ENCODE results near the gene SLC35G3.
"Not testable (repeated sequence)": the region's sequence is repeated elsewhere in the genome, so short reads cannot be mapped to it uniquely, and the experiment has no call there.

The SLC35G3 gene

GRCh38 chr17:35224436-35224835 lies 30.2 kb upstream of the SLC35G3 start:
- TF ChIP-seq POLR2A (IDR thresholded peaks at IDR 0.05; ENCODE audit: low read length) (no peak), GATA1 (IDR thresholded peaks at IDR 0.05; ENCODE audit: low read depth, low read length) (no peak)
- no peak for DNase-seq

- no peak for DNase-seq
- TF ChIP-seq GATA1 (IDR thresholded peaks at IDR 0.05; ENCODE audit: low read depth, low read length), result no peak
- no peak for TF ChIP-seq POLR2A (IDR thresholded peaks at IDR 0.05; ENCODE audit: low read length)
These were observed 28.3 kb upstream of the SLC35G3 start for GRCh38 chr17:35222452-35222851.

- no peak for DNase-seq
- no peak for TF ChIP-seq POLR2A (IDR thresholded peaks at IDR 0.05; ENCODE audit: low read length)
- TF ChIP-seq GATA1 (IDR thresholded peaks at IDR 0.05; ENCODE audit: low read depth, low read length), result no peak
These were observed 24.7 kb upstream of the SLC35G3 start for GRCh38 chr17:35218915-35219314.

DNA sequence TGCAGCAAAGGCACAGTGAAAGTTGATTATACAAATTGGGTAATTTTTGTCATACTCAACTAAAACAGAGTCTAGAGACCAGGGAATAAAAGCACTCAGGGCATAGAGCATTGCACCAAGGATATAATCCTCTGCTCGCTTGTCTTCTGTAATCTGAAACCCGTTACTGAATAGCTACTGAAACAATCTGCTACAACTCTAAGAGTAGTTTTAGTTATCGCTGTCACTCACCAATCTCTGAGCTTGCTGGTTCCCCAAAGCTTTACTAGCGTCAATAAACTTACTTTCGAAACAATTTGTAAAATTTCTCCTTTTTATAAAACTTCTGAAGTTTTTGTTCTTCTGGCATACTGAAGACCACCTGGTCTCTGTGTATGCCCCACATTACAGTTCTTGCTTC lies 22.9 kb upstream of the SLC35G3 start:
- TF ChIP-seq GATA1 (IDR thresholded peaks at IDR 0.05; ENCODE audit: low read depth, low read length), result no peak
- TF ChIP-seq POLR2A (IDR thresholded peaks at IDR 0.05; ENCODE audit: low read length), result no peak
- DNase-seq, result no peak

DNA sequence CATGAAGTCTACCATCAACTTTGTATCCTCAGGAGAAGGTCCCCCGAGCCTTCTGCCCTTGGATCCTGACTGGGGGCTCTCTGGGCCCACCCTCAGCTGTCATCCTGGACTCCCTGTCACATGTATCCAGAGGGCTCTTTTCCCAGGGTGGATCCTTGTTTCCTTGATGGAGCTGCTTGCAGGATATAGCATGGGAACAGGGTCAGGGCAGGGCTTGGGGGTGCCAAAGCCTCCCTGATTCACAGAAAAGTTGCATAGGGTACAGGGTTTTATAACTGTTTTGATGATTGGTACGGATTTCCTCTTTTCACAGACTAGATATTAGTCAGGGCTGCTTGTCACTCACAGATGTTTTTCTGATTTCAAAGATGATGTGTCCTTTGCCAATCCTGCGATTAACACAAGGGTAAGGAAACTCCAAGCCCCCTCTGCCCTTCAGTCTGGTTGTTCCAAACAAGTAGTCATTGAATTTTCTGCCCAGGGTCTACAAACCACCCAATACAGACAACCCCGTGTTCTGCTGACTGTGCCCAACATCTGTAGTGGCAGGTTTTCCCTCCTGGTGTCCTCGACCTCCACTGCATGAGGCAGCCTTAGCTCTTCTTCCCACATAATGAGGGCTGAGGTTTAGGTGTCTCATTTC lies 20.6 kb upstream of the SLC35G3 start:
- DNase-seq, result no peak
- TF ChIP-seq POLR2A (IDR thresholded peaks at IDR 0.05; ENCODE audit: low read length), result no peak
- no peak for TF ChIP-seq GATA1 (IDR thresholded peaks at IDR 0.05; ENCODE audit: low read depth, low read length)

DNA sequence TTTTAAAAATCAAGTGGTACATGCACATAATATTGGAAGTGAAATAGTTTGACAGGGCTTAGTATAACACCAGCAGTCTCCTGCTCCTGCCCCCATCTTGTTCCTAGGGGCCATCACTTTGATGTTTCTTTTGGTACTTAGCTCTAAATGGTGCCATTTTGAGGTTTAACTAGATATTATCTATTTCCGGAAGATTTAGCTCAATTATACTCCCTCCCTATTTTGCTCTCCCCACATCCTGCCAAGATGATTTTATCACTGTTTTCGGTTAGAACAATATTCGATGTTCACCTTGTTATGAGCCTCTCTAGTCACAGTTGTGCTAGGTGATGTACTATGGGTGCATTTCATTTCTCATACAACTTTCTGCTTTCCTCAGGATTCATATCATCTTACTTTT lies 20.0 kb upstream of the SLC35G3 start:
- TF ChIP-seq GATA1 (IDR thresholded peaks at IDR 0.05; ENCODE audit: low read depth, low read length) (no peak), POLR2A (IDR thresholded peaks at IDR 0.05; ENCODE audit: low read length) (no peak)
- no peak for DNase-seq

DNA sequence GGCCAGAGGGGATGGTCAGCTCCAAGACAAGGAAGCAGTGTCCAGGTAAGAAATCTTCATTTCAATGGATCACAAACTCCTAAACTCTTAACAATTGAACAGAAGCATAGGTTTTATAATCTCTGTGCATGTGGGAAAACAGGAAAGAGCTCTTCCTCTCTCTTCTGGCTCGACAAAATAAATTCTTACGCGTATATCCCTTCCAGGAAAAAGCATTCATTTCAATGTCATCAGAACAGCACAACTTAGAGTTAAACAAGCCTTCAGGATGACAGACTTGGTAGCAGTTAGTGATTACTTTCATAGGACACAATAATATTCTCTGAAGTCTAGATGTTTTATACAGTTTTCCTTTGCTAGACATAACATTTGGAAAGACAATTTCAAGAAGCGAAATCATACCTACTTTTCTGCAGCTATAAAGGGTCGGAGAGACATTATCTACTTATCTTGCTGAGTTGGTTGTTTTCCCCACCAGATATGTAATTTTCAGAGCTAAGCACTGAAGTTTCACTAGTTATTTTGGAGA lies 19.3 kb upstream of the SLC35G3 start:
- no peak for DNase-seq
- no peak for TF ChIP-seq POLR2A (IDR thresholded peaks at IDR 0.05; ENCODE audit: low read length)
- no peak for TF ChIP-seq GATA1 (IDR thresholded peaks at IDR 0.05; ENCODE audit: low read depth, low read length)

GRCh38 chr17:35212668-35213067 lies 18.5 kb upstream of the SLC35G3 start:
- TF ChIP-seq POLR2A (IDR thresholded peaks at IDR 0.05; ENCODE audit: low read length), result no peak
- no peak for TF ChIP-seq GATA1 (IDR thresholded peaks at IDR 0.05; ENCODE audit: low read depth, low read length)
- DNase-seq, result no peak

DNA sequence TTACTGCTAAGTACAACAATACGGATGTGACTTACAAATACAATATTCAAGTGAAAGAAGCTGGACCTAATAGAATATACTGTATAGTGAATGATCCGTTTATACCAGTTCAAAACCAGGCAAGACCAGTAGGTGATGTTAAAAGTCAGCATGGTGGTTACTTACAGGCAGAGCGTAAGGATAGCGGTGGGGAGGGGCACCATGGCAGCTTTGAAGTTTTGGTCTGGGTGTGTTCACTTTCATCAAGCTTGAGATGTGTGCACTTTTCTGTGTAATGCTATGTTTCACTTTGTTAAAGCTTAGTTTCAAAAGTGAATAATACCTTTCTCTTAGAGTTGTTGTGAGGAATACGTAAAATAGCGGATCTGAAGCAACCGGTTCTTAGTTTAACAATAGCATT lies 16.5 kb upstream of the SLC35G3 start:
- DNase-seq, result no peak
- TF ChIP-seq POLR2A (IDR thresholded peaks at IDR 0.05; ENCODE audit: low read length) (no peak), GATA1 (IDR thresholded peaks at IDR 0.05; ENCODE audit: low read depth, low read length) (no peak)

DNA sequence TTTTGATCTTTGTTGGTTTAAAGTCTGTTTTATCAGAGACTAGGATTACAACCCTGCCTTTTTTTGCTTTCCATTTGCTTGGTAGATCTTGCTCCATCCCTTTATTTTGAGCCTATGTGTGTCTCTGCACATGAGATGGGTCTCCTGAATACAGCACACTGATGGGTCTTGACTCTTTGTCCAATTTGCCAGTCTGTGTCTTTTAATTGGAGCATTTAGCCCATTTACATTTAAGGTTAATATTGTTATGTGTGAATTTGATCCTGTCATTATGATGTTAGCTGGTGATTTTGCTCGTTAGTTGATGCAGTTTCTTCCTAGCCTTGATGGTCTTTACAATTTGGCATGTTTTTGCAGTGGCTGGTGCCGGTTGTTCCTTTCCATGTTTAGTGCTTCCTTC lies 8.4 kb upstream of the SLC35G3 start:
- not testable (repeated sequence) for DNase-seq

- DNase-seq, result not testable (repeated sequence)
These were observed 869 bp upstream of the SLC35G3 start for GRCh38 chr17:35195062-35195461.

DNA sequence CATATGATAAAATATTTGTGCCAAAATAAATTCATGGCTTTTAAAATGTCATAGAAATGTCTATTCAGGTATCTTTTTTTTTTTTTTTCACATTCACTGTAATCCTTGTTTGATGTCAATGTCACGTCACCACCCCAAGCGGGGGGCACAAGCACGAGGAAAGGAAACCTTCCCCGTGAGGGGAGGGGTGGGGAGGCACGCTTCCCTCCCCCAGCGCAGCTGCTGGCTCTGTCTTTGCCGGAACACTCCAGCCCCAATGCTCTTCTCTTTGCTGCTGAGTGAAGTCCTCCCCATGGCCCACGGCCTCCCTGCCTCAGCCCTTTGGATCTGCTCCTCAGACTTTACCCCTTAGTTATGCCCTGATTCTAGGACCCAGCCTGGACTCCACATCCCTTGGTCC lies 1.5 kb downstream of the SLC35G3 start:
- TF ChIP-seq GATA1 (IDR thresholded peaks at IDR 0.05; ENCODE audit: low read depth, low read length) (no peak), POLR2A (IDR thresholded peaks at IDR 0.05; ENCODE audit: low read length) (no peak)
- no peak for DNase-seq

- no peak for TF ChIP-seq GATA1 (IDR thresholded peaks at IDR 0.05; ENCODE audit: low read depth, low read length)
- no peak for TF ChIP-seq POLR2A (IDR thresholded peaks at IDR 0.05; ENCODE audit: low read length)
- DNase-seq, result no peak
These were observed 3.0 kb downstream of the SLC35G3 start for GRCh38 chr17:35191001-35191695.

DNA sequence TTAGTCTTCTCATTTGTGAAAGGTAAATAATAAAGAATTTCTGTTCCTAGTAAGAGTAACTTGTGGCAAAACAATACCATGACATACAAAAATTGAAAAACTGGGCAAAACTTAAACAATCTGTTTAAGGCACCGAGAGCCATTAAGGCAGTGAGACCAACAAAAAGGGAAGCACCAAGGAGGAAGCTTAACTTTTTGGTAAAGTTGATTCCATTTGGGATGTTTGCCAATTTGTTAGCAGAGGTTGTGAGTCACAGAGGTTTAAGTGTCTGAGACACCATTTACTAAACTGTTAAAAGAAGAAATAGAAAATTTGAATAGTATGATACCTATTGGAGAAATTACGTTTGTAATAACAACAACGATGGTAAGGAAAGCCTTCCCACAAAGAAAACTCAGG lies 4.9 kb downstream of the SLC35G3 start:
- no peak for TF ChIP-seq POLR2A (IDR thresholded peaks at IDR 0.05; ENCODE audit: low read length)
- no peak for TF ChIP-seq GATA1 (IDR thresholded peaks at IDR 0.05; ENCODE audit: low read depth, low read length)
- no peak for DNase-seq

GRCh38 chr17:35188111-35188510 lies 6.1 kb downstream of the SLC35G3 start:
- TF ChIP-seq GATA1 (IDR thresholded peaks at IDR 0.05; ENCODE audit: low read depth, low read length), result no peak
- TF ChIP-seq POLR2A (IDR thresholded peaks at IDR 0.05; ENCODE audit: low read length), result no peak
- no peak for DNase-seq
